HG02763 (cell line): ENCODE measurements around the gene KCNK17.
"Not testable (repeated sequence)": the region's sequence is repeated elsewhere in the genome, so short reads cannot be mapped to it uniquely, and the experiment has no call there.

Experiments used
- ATAC-seq: cut with Tn5 transposase; IDR thresholded peaks from one replicate; pipeline ENCODE4 v1.9.1; 2021; ENCODE audit warnings: mild to moderate bottlenecking, moderate library complexity; ENCODE audit not compliant: unreplicated experiment

The KCNK17 gene

GRCh38 chr6:39302669-39303424, 11.4 kb downstream of the KCNK17 start:
- ATAC-seq, result peak; percentile 71

DNA sequence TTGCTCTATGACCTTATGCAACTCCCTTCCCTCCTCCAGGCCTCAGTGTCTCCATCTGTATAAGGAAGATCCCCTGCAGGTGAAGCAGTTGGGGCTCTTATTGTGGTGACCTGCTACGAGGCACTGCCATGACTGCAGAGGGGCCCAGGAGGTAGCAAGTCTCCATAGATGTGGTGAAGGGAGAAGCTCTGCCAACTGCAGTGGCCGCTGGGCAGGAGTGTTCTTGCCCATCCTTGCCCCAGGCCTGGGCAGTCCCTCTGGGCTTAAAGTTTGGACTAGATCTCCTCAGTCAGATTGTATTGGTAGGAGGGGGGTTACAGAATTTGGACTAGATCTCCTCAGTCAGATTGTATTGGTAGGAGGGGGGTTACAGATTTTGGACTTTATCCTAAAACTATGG, 12.2 kb downstream of the KCNK17 start:
- no peak for ATAC-seq

GRCh38 chr6:39301606-39302005, 12.6 kb downstream of the KCNK17 start:
- no peak for ATAC-seq

GRCh38 chr6:39300739-39301138, 13.5 kb downstream of the KCNK17 start:
- ATAC-seq, result no peak

GRCh38 chr6:39298061-39298460, 16.2 kb downstream of the KCNK17 start:
- ATAC-seq, result no peak

GRCh38 chr6:39296745-39297640, 17.2 kb downstream of the KCNK17 start:
- no peak for ATAC-seq

DNA sequence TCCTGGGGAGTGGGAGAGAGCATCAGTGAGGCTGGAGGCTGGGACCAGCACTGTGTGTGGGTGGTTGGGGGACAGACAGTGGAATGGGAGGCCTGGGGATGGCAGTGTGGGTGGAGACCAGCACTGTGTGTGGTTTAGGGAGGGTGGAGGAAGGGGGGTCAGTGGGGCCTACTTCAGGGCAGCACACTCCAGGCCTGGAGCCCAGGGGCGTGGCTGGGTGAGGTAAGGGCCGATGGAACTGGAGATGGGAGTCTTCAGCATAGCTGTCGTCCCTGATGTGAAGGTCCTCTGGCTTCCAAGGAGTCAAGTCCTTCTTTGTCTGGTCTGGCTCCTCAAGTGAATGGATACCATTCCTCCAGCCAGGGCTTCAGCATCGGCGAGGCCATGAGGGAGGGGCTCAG, 18.6 kb downstream of the KCNK17 start:
- no peak for ATAC-seq

DNA sequence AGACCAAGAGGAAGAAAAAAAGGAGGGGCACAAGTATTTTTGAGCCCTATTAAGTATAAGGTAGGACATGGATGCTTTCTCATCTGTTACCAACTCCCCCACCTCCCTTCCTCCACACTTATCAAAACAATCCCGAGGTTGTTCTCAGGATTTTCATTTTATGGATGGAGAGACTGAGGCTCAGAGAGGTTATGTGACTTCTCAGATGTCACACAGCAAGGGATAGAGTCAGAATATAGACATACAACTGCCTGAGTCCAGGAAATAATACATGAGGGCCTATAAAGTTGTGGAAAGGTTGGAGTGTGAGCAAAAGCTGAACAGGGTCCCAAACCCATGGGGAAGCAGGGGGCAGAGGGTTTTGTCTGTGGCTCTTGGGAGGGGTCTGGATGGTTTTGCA, 19.3 kb downstream of the KCNK17 start:
- no peak for ATAC-seq

GRCh38 chr6:39294133-39294532, 20.1 kb downstream of the KCNK17 start:
- no peak for ATAC-seq

- no peak for ATAC-seq
These were observed 21.6 kb downstream of the KCNK17 start for GRCh38 chr6:39292637-39293036.

DNA sequence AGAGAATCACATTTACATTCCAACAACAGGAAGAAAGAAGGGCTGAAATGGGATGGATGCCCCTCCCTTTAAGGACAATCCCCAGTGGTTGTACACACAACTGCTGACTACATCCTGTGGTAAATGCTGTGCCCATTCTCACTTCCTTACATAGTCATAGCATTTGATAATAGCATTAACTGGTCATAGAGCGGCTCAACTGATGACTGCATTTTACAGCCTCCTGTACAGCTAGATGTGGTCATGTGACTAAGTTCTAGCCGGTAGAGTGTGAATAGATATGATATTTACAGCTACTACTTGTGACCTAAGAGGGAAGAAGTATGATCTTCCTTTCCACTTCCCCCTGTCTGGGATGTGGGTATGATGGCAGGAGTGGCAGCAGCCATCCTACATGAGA, 24.7 kb downstream of the KCNK17 start:
- no peak for ATAC-seq

- ATAC-seq, result no peak
These were observed 26.6 kb downstream of the KCNK17 start for GRCh38 chr6:39287601-39288000.

- ATAC-seq, result not testable (repeated sequence)
These were observed 27.6 kb downstream of the KCNK17 start for GRCh38 chr6:39286596-39286995.

GRCh38 chr6:39282774-39283173, 31.4 kb downstream of the KCNK17 start:
- ATAC-seq, result no peak

DNA sequence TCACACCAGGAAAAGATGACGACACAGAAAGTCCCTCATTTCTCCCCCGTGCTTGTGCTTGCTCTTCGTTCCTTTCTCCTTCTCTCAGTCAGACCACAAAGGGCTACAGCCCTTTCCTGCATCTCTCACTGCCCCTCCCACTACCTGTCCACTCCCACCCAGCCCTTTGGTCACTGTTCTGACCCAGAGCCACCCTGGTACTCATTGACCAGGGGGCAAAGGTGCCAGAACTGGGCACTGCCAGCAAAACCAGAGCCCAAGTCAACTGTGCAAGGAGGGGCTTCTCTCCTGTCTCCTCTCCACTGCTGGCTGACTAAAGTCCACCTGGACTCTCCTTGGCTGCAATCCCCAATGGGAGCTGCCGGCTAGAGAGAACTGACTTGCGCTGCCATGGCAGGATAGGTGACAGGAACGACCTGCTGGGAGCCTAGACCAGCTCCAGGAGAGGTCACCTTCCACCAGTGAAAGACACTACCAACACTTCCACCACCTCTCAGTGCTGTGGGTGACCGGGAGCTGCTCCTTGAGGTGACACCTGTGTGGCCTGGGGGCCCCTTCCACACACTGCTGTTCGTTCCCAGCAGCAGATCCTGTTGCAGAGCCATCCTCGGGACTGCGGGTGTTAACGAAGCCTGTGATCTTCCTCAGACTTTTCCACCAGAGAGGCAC, 32.8 kb downstream of the KCNK17 start:
- no peak for ATAC-seq

GRCh38 chr6:39280247-39280731, 33.9 kb downstream of the KCNK17 start:
- ATAC-seq, result no peak

DNA sequence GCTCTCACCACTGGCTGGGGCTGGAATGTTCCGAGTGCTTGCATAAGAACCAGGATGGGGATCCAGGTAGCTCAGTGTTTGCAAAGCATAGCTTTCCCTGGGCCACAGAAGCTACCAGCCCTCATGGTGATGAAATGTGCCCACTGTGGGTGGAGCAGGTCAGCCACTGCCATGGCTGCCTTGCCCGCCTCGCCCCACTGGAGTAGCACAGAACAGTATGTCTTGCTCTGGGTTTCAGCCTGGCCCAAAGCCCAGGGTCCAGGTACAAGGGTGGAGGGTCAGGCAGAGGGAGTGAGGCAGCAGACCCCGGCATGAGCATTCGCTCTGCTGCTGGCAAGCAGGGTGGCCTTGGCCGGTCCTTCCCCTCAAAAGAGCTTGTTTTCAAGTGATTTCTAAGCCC, 34.7 kb downstream of the KCNK17 start:
- ATAC-seq, result no peak

DNA sequence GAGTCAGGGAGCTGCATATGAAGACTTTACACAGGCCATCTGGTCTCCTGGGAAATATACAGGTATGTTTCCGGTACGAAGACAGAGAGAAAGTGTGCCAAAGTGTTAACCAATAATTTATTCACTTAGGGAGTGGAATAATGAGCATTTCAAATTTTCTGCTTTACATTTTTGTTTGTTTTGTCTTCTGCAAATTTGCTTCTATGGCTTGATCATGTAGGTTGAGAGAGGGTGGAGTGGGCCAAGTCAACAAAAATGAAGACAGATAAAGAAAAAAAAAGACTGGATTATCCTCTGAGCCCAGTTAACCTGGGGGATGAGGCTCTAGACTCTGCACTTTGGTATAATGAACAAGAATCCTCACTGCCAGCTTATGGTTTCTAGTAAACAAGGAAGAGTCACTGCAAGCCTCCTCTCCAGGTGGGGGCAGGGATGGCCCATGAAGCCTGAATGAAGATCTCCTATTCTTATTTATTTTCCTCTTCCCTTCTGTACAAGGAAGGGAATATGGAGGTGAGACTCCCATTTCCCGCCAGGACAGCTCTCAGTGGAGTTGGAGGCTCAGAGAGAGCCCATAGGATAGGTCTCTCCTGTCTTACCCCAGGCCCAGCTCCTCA, 37.7 kb downstream of the KCNK17 start:
- no peak for ATAC-seq

GRCh38 chr6:39274903-39275302, 39.3 kb downstream of the KCNK17 start:
- no peak for ATAC-seq

GRCh38 chr6:39274471-39274870, 39.7 kb downstream of the KCNK17 start:
- no peak for ATAC-seq

DNA sequence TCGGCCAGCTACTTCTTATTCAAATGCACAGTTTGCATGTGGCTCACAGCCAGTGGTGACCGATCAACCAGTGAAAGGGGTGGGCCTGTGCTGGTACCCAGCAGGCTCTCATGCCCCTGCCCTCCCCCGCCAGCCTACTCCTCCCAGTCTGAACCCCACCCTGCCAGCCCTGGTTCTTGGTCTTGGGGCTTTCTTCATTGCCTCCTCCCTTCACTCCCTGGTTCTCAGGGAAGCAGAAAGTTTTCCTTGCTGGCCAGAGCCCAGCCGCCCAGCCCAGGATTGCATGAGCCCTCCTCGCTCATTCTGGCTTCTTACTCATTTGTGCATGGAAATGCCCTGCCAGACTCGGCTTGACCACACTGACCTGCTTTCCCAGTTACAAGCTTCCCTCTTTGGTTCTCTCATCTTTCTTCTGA, 40.8 kb downstream of the KCNK17 start:
- no peak for ATAC-seq
